NB4 (cell line): ENCODE results near the gene MUC6.

ENCODE experiments used
- CTCF ChIP-seq: IDR thresholded peaks from one replicate; pipeline ENCODE4 v1.5.1; 2012; ENCODE audit warnings: low read depth, low read length
- MAX ChIP-seq: IDR thresholded peaks from 2 replicates; pipeline ENCODE4 v1.6.1; 2011; ENCODE audit warnings: low read depth, low read length
- POLR2A ChIP-seq: IDR thresholded peaks from 2 replicates; pipeline ENCODE4 v1.6.1; 2011; ENCODE audit warnings: mild to moderate bottlenecking; ENCODE audit not compliant: insufficient read length; ENCODE audit errors: extremely low read depth

- no peak for TF ChIP-seq CTCF
- TF ChIP-seq POLR2A = no peak
- no peak for TF ChIP-seq MAX
These were observed 11.2 kb upstream of the MUC6 start for GRCh38 chr11:1047595-1048156.
